ENCODE results near the gene SNX32. TPM values are rescaled to one million over a fixed set of nuclear protein-coding genes. Genes with fewer than 3 reads are reported as not detected.
A peak's percentile ranks its signal among the peaks of the same experiment; 100 is the strongest.

SNX32 gene
- total RNA-seq, 1 experiment from 2014 or later: 0.16 TPM

- Histone ChIP-seq H3K4me3 (no peak overlapping the region), H3K36me3 (no peaks in the 10 kb centered on the region), H3K4me1 (replicated peaks) (peaks cover 28% of the 10 kb centered on the region), H3K27ac (no peak overlapping the region), H3K9me3 (replicated peaks) (peaks cover 4% of the 10 kb centered on the region), H3K27me3 (replicated peaks) (peaks cover 54% of the 10 kb centered on the region)
- peak in 1 of 2 experiments; percentile 64 for DNase-seq (ENCODE audit: low read depth in 1 of 2, low spot score in 2 of 2)
Observed at GRCh38 chr11:65792456-65792855, 41.3 kb upstream of the SNX32 start.

- Histone ChIP-seq H3K4me3 (no peak overlapping the region), H3K9me3 (replicated peaks) (no peaks in the 10 kb centered on the region), H3K27ac (no peak overlapping the region), H3K4me1 (replicated peaks) (peaks cover 22% of the 10 kb centered on the region), H3K27me3 (replicated peaks) (peaks cover 53% of the 10 kb centered on the region), H3K36me3 (no peaks in the 10 kb centered on the region)
- DNase-seq (ENCODE audit: low read depth in 1 of 2, low spot score in 2 of 2): no peak
Observed at GRCh38 chr11:65793144-65793581, 40.6 kb upstream of the SNX32 start.

GRCh38 chr11:65793625-65794400 lies 40.0 kb upstream of the SNX32 start:
- Histone ChIP-seq H3K9me3 (replicated peaks) (no peaks in the 10 kb centered on the region), H3K4me1 (replicated peaks) (peaks cover 17% of the 10 kb centered on the region), H3K27me3 (replicated peaks) (peaks cover 52% of the 10 kb centered on the region), H3K4me3 (no peak overlapping the region), H3K27ac (no peak overlapping the region), H3K36me3 (no peaks in the 10 kb centered on the region)
- DNase-seq (ENCODE audit: low read depth in 1 of 2, low spot score in 2 of 2): no peak

GRCh38 chr11:65794570-65795510 lies 38.9 kb upstream of the SNX32 start:
- Histone ChIP-seq H3K4me3 (no peak overlapping the region), H3K36me3 (no peaks in the 10 kb centered on the region), H3K27ac (no peak overlapping the region), H3K4me1 (replicated peaks) (peaks cover 17% of the 10 kb centered on the region), H3K9me3 (replicated peaks) (no peaks in the 10 kb centered on the region), H3K27me3 (replicated peaks) (peaks cover 53% of the 10 kb centered on the region)
- no peak for DNase-seq (ENCODE audit: low read depth in 1 of 2, low spot score in 2 of 2)

- DNase-seq (ENCODE audit: low read depth in 1 of 2, low spot score in 2 of 2): no peak
- Histone ChIP-seq H3K27ac (no peak overlapping the region), H3K4me3 (no peak overlapping the region), H3K36me3 (no peaks in the 10 kb centered on the region), H3K27me3 (replicated peaks) (peaks cover 71% of the 10 kb centered on the region), H3K9me3 (replicated peaks) (no peaks in the 10 kb centered on the region), H3K4me1 (replicated peaks) (peaks cover 9% of the 10 kb centered on the region)
Observed at GRCh38 chr11:65796726-65797601, 36.8 kb upstream of the SNX32 start.

GRCh38 chr11:65797711-65798110 lies 36.1 kb upstream of the SNX32 start:
- Histone ChIP-seq H3K9me3 (replicated peaks) (no peaks in the 10 kb centered on the region), H3K4me3 (no peak overlapping the region), H3K36me3 (no peaks in the 10 kb centered on the region), H3K4me1 (replicated peaks) (peaks cover 2% of the 10 kb centered on the region), H3K27ac (no peak overlapping the region), H3K27me3 (replicated peaks) (peaks cover 78% of the 10 kb centered on the region)
- DNase-seq (ENCODE audit: low read depth in 1 of 2, low spot score in 2 of 2): no peak

GRCh38 chr11:65798882-65799281 lies 34.9 kb upstream of the SNX32 start:
- Histone ChIP-seq H3K4me1 (replicated peaks) (no peaks in the 10 kb centered on the region), H3K27ac (no peak overlapping the region), H3K4me3 (no peak overlapping the region), H3K9me3 (replicated peaks) (no peaks in the 10 kb centered on the region), H3K27me3 (replicated peaks) (peaks cover 83% of the 10 kb centered on the region), H3K36me3 (no peaks in the 10 kb centered on the region)
- DNase-seq (ENCODE audit: low read depth in 1 of 2, low spot score in 2 of 2): no peak

- H3K27ac ChIP-seq: no peak overlapping the region
- H3K36me3 ChIP-seq: no peaks in the 10 kb centered on the region
- no peaks in the 10 kb centered on the region for H3K4me1 ChIP-seq (replicated peaks)
- DNase-seq (ENCODE audit: low read depth in 1 of 2, low spot score in 2 of 2): no peak
- peaks cover 98% of the 10 kb centered on the region for H3K27me3 ChIP-seq (replicated peaks)
- H3K9me3 ChIP-seq (replicated peaks): no peaks in the 10 kb centered on the region
- no peak overlapping the region for H3K4me3 ChIP-seq
Observed at GRCh38 chr11:65801153-65801987, 32.4 kb upstream of the SNX32 start.

GRCh38 chr11:65802841-65803240 lies 30.9 kb upstream of the SNX32 start:
- Histone ChIP-seq H3K9me3 (replicated peaks) (no peaks in the 10 kb centered on the region), H3K27ac (no peak overlapping the region), H3K4me3 (no peak overlapping the region), H3K36me3 (no peaks in the 10 kb centered on the region), H3K27me3 (replicated peaks) (peaks cover 95% of the 10 kb centered on the region), H3K4me1 (replicated peaks) (no peaks in the 10 kb centered on the region)
- no peak for DNase-seq (ENCODE audit: low read depth in 1 of 2, low spot score in 2 of 2)

- H3K27ac ChIP-seq: no peak overlapping the region
- no peak for DNase-seq (ENCODE audit: low read depth in 1 of 2, low spot score in 2 of 2)
- no peaks in the 10 kb centered on the region for H3K4me1 ChIP-seq (replicated peaks)
- H3K36me3 ChIP-seq: no peaks in the 10 kb centered on the region
- no peak overlapping the region for H3K4me3 ChIP-seq
- peaks cover 97% of the 10 kb centered on the region for H3K27me3 ChIP-seq (replicated peaks)
- no peaks in the 10 kb centered on the region for H3K9me3 ChIP-seq (replicated peaks)
Observed at GRCh38 chr11:65803797-65804492, 29.8 kb upstream of the SNX32 start.

GRCh38 chr11:65806979-65807378 lies 26.8 kb upstream of the SNX32 start:
- H3K27me3 ChIP-seq (replicated peaks): peaks cover 95% of the 10 kb centered on the region
- no peak overlapping the region for H3K27ac ChIP-seq
- H3K4me3 ChIP-seq: no peak overlapping the region
- H3K4me1 ChIP-seq (replicated peaks): no peaks in the 10 kb centered on the region
- no peak for DNase-seq (ENCODE audit: low read depth in 1 of 2, low spot score in 2 of 2)
- no peaks in the 10 kb centered on the region for H3K9me3 ChIP-seq (replicated peaks)
- no peaks in the 10 kb centered on the region for H3K36me3 ChIP-seq

- no peaks in the 10 kb centered on the region for H3K9me3 ChIP-seq (replicated peaks)
- no peak for DNase-seq (ENCODE audit: low read depth in 1 of 2, low spot score in 2 of 2)
- no peaks in the 10 kb centered on the region for H3K36me3 ChIP-seq
- no peak overlapping the region for H3K4me3 ChIP-seq
- H3K4me1 ChIP-seq (replicated peaks): no peaks in the 10 kb centered on the region
- no peak overlapping the region for H3K27ac ChIP-seq
- H3K27me3 ChIP-seq (replicated peaks): peaks cover 82% of the 10 kb centered on the region
Observed at GRCh38 chr11:65808744-65809341, 24.9 kb upstream of the SNX32 start.
